GM19452 (cell line): ENCODE data around the gene GJD4.

ENCODE experiments used
- ATAC-seq: cut with Tn5 transposase; IDR thresholded peaks from one replicate; pipeline ENCODE4 v1.9.1; 2021; ENCODE audit not compliant: unreplicated experiment

Gene GJD4

GRCh38 chr10:35578618-35578956 lies 26.6 kb upstream of the GJD4 start:
- ATAC-seq, result no peak

DNA sequence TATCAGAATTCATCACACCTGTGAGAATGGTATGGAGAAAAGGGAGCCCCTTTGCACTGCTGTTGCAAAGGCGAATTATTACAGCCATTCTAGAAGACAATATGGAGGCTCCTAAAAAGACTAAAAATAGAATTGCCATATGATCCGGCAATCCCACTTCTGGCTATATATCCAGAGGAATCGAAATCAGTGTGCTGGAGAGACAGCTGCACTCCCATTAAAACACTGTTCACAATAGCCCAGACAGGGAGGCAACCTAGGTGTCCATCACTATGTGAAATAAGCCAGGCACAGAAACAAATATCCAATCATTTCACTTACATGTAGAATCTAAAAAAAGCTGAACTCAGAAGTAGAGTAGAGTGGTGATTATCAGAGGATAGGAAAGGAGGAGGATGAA lies 26.0 kb upstream of the GJD4 start:
- no peak for ATAC-seq

- no peak for ATAC-seq
These were observed 25.3 kb upstream of the GJD4 start for GRCh38 chr10:35579726-35580422.

- ATAC-seq, result no peak
These were observed 24.7 kb upstream of the GJD4 start for GRCh38 chr10:35580423-35580770.

DNA sequence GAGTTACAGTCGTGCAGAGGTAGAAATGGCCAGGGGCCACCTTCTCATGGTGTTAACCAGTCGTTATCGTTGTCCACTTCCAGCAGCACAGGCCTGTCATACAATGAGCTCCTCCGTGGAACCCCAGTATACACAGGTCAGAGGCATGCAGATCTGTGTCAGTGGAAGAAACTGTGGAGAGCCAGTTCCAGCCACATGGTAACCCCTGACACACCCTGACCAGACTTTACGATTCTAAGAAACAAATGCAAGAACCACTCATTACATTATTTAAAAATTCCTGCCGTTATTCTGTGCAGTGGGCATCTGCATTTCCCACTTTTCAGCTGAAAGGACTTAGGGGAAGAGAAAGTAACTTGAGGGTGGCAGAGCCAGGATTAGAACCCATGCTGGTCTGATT lies 23.5 kb upstream of the GJD4 start:
- no peak for ATAC-seq

GRCh38 chr10:35584946-35585345 lies 20.2 kb upstream of the GJD4 start:
- no peak for ATAC-seq

GRCh38 chr10:35585356-35585755 lies 19.8 kb upstream of the GJD4 start:
- ATAC-seq, result no peak

DNA sequence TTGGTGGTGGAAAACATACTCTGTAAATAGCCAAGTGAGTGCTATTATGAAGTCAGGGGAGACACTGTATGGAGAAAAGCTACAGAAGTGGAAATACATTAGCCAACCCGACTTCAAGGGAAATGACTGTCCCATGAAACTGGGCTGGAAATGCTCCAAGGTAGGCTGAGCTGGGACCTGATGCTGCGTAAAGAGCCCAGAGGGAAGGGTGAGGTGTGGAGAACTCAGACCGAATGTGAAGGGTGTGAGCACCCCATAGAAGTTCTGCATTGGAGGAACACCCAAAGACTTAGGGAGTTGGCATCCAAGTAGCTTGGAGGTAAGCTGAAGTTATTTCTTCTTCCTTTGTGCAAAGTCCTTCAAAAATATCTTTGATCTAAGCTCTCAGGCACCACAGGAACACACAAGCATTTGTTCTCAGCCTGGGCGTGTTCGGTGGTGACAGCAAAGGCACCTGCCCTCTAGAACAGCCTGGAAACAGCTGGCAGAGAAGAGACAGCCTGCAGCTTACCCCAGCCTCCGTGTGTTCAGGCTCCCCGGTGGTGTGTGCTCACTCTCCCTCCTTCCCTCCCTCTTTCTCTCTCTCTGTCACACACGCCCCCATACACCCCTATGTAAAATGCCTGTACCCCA lies 19.1 kb upstream of the GJD4 start:
- no peak for ATAC-seq

DNA sequence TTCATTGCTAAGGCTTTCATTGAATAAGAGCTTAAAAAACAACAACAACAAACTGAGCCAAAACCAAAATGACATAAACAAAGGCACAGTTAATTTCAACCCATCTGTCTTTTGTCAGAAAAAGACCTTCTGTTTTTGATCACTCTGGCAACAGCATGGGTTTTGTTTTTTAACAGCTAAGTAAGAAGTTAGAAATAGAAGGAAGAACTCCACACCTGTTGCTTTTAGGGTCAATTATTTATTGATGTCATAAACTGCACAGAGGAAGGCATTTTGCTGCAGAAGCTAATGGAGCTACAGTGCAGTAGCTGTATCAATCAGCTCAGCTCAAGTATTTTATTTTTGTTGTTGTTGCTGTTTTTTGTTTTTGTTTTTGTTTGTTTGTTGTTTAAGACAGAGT lies 16.3 kb upstream of the GJD4 start:
- no peak for ATAC-seq

DNA sequence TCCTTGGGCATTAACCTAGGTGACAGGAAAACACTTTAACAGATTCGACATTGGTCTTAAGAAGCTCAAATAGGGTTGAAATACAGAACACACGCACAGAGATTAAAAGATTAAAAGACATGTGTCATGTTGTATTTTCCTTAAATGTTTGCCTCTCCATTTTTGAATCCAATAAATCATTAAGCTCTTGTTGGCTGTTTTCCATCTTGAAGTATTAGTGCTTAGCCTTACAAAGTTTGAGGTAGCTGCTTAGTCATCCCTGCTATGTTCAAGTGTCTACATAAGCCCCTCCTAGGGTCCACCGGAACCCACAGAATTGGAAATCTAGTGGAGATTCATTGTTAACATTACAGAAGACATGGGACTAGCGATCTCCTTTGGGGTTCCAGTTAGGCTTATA lies 12.7 kb upstream of the GJD4 start:
- no peak for ATAC-seq

DNA sequence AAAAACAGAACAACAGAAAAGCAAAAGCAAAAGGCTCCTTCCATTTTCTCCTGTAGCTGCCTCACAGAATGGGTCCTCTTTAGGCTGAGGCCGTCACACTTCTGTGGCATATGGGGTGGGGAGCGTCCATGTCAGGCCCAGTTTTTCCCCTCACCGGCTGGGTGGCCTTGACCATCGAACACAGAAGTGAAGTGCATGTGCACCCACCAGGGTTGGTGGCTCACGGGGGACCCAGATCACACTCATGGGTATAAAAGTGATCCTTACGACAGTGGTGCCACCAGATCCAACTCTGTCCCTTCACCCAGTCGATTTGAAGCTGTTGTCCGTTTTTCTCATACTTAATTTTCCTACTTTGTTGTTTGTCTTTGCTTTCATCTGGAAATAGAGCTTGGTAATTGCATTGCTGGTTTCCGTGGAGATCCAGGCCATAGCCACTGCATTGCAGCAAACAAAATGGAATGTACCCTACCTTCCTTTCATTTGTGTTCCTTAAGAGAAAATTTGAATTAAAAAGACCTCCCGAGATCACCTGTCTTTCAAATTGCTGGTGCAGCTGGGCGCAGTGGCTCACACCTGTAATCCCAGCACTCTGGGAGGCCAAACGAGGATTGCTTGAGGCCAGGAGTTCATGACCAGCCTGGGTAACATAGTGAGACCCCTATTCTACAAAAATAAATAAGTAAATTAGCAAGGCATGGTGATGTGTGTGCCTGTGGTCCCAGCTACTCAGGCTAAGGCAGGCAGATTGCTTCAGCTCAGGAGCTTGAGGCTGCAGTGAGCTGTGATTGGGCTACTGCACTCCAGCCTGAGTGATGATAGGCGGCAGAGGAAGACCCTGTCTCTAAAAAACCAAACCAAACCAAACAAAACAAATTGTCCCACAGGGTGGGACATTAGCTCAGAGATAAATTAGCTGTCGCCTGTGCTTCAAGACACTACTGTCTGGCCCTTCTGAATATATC lies 10.7 kb upstream of the GJD4 start:
- no peak for ATAC-seq

GRCh38 chr10:35595106-35595505 lies 10.0 kb upstream of the GJD4 start:
- ATAC-seq, result no peak

DNA sequence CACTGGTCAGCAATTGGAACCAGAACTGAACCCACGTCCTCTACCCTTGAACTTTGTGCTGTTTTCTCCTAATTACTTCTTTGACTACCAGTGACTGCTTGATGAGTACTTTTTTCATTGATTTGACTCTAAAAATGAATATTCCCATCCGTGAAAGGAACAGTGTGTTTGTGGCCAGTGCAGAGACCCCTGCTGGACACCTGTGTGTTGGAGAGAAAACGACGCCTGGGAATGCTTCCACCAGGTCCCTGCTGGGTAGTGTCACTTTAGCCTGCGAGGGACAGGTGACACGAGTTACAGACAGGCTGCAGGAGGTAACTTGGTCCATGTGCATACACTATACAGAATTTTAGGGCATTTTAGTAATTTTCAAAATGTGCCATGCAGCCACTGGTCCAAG lies 6.8 kb upstream of the GJD4 start:
- no peak for ATAC-seq

- no peak for ATAC-seq
These were observed 4.9 kb upstream of the GJD4 start for GRCh38 chr10:35600193-35600592.

DNA sequence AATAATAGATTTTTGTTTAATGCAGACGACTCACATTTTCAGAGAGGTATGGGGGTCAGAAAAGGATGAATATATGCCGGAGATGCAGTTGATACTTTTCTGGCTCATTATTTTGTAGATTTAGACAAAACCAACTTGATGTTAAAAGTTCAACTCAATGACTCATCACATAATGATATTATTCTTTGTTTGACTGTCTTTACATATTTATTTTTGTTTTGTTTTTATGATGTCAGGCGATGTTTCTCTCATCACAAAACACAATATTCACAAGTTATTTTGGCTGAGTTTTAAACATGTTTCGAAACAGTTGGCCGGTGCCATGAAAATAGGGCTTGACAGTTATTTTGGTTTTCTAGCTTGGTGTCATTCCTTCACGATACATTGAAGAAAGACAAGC lies 1.3 kb downstream of the GJD4 start:
- no peak for ATAC-seq

GRCh38 chr10:35607475-35608327 lies 2.6 kb downstream of the GJD4 start:
- no peak for ATAC-seq

GRCh38 chr10:35608328-35608672 lies 3.2 kb downstream of the GJD4 start:
- no peak for ATAC-seq

DNA sequence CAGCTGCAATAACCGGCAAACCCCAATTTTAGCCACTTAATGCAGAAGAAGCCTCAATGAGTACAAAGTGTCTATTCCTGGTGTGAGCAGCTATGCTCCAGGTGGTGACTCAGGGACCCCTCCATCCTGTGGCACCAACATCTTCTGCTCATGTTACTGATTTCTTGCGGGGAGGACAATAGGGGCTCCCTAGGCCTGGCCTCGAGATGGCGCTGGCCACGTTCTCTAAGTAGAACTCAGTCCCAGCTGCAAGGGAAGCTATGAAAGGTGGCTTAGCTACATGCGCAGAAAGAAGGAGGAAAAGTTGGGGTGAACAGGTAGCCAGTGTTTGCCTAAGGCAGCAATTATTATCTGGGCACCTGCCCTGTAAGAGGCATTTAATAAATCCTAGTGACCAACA lies 6.6 kb downstream of the GJD4 start:
- no peak for ATAC-seq

DNA sequence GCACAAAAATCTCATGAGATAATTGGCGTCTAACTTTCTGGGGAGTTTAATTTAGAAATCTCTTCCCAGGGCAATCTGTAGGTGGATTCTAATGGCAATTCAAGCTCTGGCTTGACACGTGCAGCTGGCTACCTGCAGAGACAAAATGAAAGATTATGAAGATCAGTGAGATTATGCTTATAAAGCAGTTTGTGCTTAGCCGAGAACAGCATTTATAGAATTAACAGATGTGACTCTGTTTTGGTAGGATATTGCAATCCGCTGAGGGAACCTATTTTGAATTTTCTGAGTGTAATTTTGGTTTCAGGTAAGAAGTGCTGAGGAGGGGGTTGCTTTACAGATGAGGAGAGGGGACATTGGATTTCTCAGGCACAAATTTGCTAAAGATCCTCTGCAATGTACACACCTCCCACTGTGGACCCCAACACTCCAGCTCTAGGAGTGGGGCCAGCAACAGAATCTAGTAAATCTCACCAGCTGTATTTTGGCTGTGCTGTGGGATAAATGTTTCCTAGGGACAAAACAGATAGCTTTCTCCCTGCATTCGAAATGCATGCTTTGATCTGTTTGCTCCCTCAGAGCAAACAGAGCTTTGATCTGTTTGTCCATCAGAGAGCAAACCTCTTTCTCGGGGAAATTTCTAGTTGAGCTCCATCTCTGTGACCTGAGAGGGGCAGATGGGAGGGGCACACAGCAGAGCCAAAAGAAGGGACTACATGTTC lies 7.4 kb downstream of the GJD4 start:
- no peak for ATAC-seq

GRCh38 chr10:35613107-35613440 lies 7.9 kb downstream of the GJD4 start:
- no peak for ATAC-seq
